Mesenchymal stem cell (in vitro differentiated cells and primary cell): ENCODE results near the gene ARPP19.
"Not testable (repeated sequence)": the region's sequence is repeated elsewhere in the genome, so short reads cannot be mapped to it uniquely, and the experiment has no call there.

Source experiments
- DNase-seq: peaks from one replicate; pipeline ENCODE4 v3.0.0-alpha.2; 2013
- H2AFZ ChIP-seq: one replicate; pipeline ENCODE4 v1.6.1; 2013; ENCODE audit warnings: low read depth, mild to moderate bottlenecking, control low read depth, inconsistent platforms, low read length, moderate library complexity
- H2AK5ac ChIP-seq: 2 replicates; pipeline ENCODE4 v1.6.1; 2013; ENCODE audit warnings: low read length, moderate library complexity, mild to moderate bottlenecking, inconsistent platforms; ENCODE audit not compliant: severe bottlenecking
- H2BK120ac ChIP-seq: one replicate; pipeline ENCODE4 v1.6.1; 2013; ENCODE audit warnings: low read depth, mild to moderate bottlenecking, inconsistent platforms, low read length, moderate library complexity
- H2BK12ac ChIP-seq, 2 experiments: one replicate each; pipeline ENCODE4 v1.6.1; 2013; ENCODE audit warnings: inconsistent platforms in 2 of 2, low read length in 2 of 2, mild to moderate bottlenecking in 2 of 2, moderate library complexity in 2 of 2, control low read depth in 1 of 2
- H2BK15ac ChIP-seq: one replicate; pipeline ENCODE4 v1.6.1; 2013; ENCODE audit warnings: mild to moderate bottlenecking, low read depth, inconsistent platforms; ENCODE audit not compliant: poor library complexity, severe bottlenecking
- H2BK5ac ChIP-seq: 2 replicates; pipeline ENCODE4 v1.6.1; 2013; ENCODE audit warnings: low read depth, mild to moderate bottlenecking, low read length, control low read depth, inconsistent platforms; ENCODE audit not compliant: poor library complexity, severe bottlenecking
- H3K14ac ChIP-seq, 2 experiments: one replicate each; pipeline ENCODE4 v1.6.1; 2013; ENCODE audit warnings: inconsistent platforms in 2 of 2, low read length in 2 of 2, control low read depth in 1 of 2, mild to moderate bottlenecking in 1 of 2, moderate library complexity in 1 of 2
- H3K18ac ChIP-seq, 2 experiments: one replicate each; pipeline ENCODE4 v1.6.1; 2013; ENCODE audit warnings: inconsistent platforms in 2 of 2, low read length in 2 of 2, control low read depth in 1 of 2, low read depth in 1 of 2, mild to moderate bottlenecking in 1 of 2
- H3K23ac ChIP-seq, 2 experiments: one replicate each; pipeline ENCODE4 v1.6.1; 2013; ENCODE audit warnings: inconsistent platforms in 2 of 2, low read length in 2 of 2, mild to moderate bottlenecking in 2 of 2, moderate library complexity in 2 of 2, control low read depth in 1 of 2
- H3K27ac ChIP-seq: 2 replicates; pipeline ENCODE4 v1.5.1; 2013; ENCODE audit warnings: mild to moderate bottlenecking, moderate library complexity, low read length, control low read depth, inconsistent platforms; ENCODE audit not compliant: poor library complexity, severe bottlenecking
- H3K27me3 ChIP-seq, 2 experiments: 2 replicates each; pipeline versions ENCODE4 v1.6.1 to v1.7.0; 2013; ENCODE audit warnings: low read length in 2 of 2, mild to moderate bottlenecking in 2 of 2, moderate library complexity in 2 of 2, control low read depth in 1 of 2, inconsistent platforms in 1 of 2; ENCODE audit not compliant: control insufficient read depth in 1 of 2, insufficient read depth in 1 of 2
- H3K36me3 ChIP-seq, 2 experiments: 2 replicates each; pipeline versions ENCODE4 v1.6.1 to v1.7.0; 2013; ENCODE audit warnings: low read length in 2 of 2, control low read depth in 1 of 2, inconsistent platforms in 1 of 2, low read depth in 1 of 2, mild to moderate bottlenecking in 1 of 2; ENCODE audit not compliant: insufficient read depth in 2 of 2, control insufficient read depth in 1 of 2
- H3K4ac ChIP-seq, 2 experiments: one replicate each; pipeline ENCODE4 v1.6.1; 2013; ENCODE audit warnings: inconsistent platforms in 2 of 2, low read length in 2 of 2, mild to moderate bottlenecking in 2 of 2, moderate library complexity in 2 of 2, control low read depth in 1 of 2, low read depth in 1 of 2
- H3K4me1 ChIP-seq: 2 replicates; pipeline ENCODE4 v1.6.1; 2013; ENCODE audit warnings: low read depth, low read length, control low read depth; ENCODE audit not compliant: control insufficient read depth, insufficient read depth
- H3K4me2 ChIP-seq: 2 replicates; pipeline ENCODE4 v1.6.1; 2013; ENCODE audit warnings: low read length, mild to moderate bottlenecking, inconsistent platforms; ENCODE audit not compliant: poor library complexity, severe bottlenecking
- H3K4me3 ChIP-seq, 2 experiments: 2 replicates each; pipeline versions ENCODE4 v1.5.1 to v1.7.0; 2013; ENCODE audit warnings: low read length in 2 of 2, mild to moderate bottlenecking in 2 of 2, control low read depth in 1 of 2, low read depth in 1 of 2; ENCODE audit not compliant: insufficient read depth in 1 of 2
- H3K79me1 ChIP-seq: replicated peaks from 2 replicates; pipeline ENCODE4 v1.6.1; 2013; ENCODE audit warnings: mild to moderate bottlenecking, control low read depth, low read length, inconsistent platforms; ENCODE audit not compliant: poor library complexity, severe bottlenecking
- H3K9ac ChIP-seq: 2 replicates; pipeline ENCODE4 v1.7.0; 2013; ENCODE audit warnings: mild to moderate bottlenecking, low read length, moderate library complexity
- H3K9me3 ChIP-seq: 2 replicates; pipeline ENCODE4 v1.7.0; 2013; ENCODE audit warnings: mild to moderate bottlenecking, low read length; ENCODE audit not compliant: control insufficient read depth
- H4K8ac ChIP-seq: one replicate; pipeline ENCODE4 v1.6.1; 2013; ENCODE audit warnings: inconsistent platforms, mild to moderate bottlenecking, low read length, moderate library complexity
- H4K91ac ChIP-seq: one replicate; pipeline ENCODE4 v1.6.1; 2013; ENCODE audit warnings: mild to moderate bottlenecking, low read length, inconsistent platforms
- WGBS: methylation state at CpG from one replicate; pipeline ENCODE4 v1.1.7; 2013; ENCODE audit warnings: mixed read lengths; 5-methylcytosine and 5-hydroxymethylcytosine counted together

Gene ARPP19

DNA sequence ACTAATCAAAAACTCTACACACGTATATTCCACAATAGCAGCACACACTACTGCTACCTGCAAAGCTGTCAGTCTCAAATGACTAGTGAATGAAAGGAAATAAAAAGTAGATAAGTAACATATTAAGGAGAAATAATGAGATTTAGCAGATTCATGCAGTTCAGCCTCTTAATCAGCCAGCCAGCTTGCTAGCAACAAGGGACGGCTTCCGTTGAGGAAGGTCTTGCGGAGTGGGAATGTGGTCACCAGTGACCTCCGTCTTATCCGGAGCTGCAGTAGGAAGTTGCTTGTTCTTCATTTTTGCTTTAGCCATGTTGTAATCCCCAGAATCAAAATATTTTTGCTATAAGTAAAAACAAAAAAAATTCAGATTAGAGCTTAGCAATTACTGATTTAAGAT, 17.1 kb downstream of the ARPP19 start:
- Histone ChIP-seq H3K14ac (no peak overlapping the region), H2AFZ (no peak overlapping the region), H4K91ac (no peak overlapping the region), H3K4me2 (no peak overlapping the region), H4K8ac (no peak overlapping the region), H3K9me3 (no peaks in the 10 kb centered on the region), H3K27me3 (no peaks in the 10 kb centered on the region), H2BK120ac (no peak overlapping the region), H2BK15ac (no peak overlapping the region), H3K4ac (no peak overlapping the region), H3K4me3 (no peak overlapping the region), H3K27ac (no peak overlapping the region), H2BK5ac (no peak overlapping the region), H3K9ac (no peak overlapping the region), H3K23ac (no peak overlapping the region), H3K79me1 (peaks cover 7% of the 10 kb centered on the region), H2BK12ac (no peak overlapping the region), H3K18ac (no peak overlapping the region), H3K4me1 (peaks cover 2% of the 10 kb centered on the region), H2AK5ac (no peak overlapping the region), H3K36me3 (peaks cover 4 to 92% of the 10 kb centered on the region in 2 experiments)
- WGBS = 93% methylated on average over 3 of the region's 6 CpGs
- no peak for DNase-seq

DNA sequence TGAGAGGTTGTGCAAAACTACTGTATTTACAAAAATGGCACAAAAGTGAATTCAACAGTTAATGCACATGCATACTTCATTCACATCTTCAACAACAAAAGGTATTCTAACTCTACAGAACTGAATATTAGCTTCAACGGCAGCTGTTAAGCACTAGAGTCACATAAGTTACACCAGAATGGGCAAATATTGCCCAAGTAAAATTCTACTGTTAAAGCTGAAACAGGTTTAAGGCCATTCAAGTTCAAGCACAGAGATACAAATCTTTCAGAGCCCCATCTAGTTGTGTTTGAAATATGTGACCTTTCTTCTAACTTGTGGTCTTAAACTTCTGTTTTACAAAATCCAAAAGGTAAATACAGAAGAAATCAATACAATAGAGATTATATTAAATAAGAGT, 17.6 kb downstream of the ARPP19 start:
- H3K36me3 ChIP-seq = peaks cover 9 to 92% of the 10 kb centered on the region in 2 experiments
- not testable (repeated sequence) for H3K4me1 ChIP-seq
- 100% methylated on average over 1 of the region's 1 CpG for WGBS

DNA sequence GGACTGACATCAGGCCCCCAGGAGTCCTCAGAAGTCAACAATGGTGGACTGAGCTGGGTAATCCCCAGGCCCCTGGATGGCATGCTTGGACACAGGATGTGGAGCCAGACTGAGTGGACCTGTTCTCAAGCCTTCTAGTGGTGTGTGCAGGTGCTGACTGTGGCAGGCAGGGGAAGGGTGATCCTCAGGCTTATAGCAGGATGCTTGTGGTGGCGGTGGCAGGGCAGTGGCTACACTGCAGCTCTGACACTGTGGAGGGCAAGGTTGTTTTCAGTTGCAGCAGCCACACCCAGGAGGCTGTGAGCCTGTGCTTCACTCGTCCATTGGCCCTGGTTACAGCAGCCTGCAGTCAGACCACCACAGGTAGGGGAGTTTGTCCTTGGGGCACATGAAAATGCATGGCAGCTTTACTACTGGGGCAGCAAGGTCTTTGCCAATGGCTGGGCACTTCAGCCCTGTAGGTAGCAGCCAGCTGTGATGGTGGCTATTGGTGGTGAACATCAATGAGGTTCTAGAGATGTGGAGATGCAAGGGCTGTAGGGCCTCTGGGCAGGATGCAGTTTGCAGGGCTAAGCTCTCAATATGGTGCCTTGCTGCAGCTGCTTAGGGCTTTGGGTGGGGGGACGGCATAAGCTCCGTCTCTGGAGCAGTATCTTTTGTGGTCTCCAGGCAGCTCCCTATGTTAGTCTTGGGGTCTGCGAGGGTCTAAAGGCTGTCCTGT, 22.6 kb downstream of the ARPP19 start:
- Histone ChIP-seq H3K9me3 (peaks cover 8% of the 10 kb centered on the region), H2AK5ac (no peak overlapping the region), H3K79me1 (peaks cover 6% of the 10 kb centered on the region), H3K4me1 (no peaks in the 10 kb centered on the region), H4K8ac (peak overlapping the region; percentile 19), H3K4me3 (no peak overlapping the region), H2BK12ac (no peak overlapping the region), H2BK120ac (no peak overlapping the region), H3K9ac (no peak overlapping the region), H4K91ac (peak overlapping the region; percentile 82), H3K4ac (no peak overlapping the region), H3K27me3 (no peaks in the 10 kb centered on the region), H3K4me2 (no peak overlapping the region), H2BK5ac (no peak overlapping the region), H3K18ac (no peak overlapping the region), H3K27ac (no peak overlapping the region), H3K23ac (no peak overlapping the region), H3K36me3 (peaks cover 13 to 55% of the 10 kb centered on the region in 2 experiments), H3K14ac (no peak overlapping the region), H2BK15ac (no peak overlapping the region), H2AFZ (no peak overlapping the region)
- no peak for DNase-seq
- WGBS = 100% methylated on average over 5 of the region's 5 CpGs

More for the DNA sequence above, 17.6 kb downstream of the ARPP19 start:
- not testable (repeated sequence) for H2BK120ac ChIP-seq, H3K4me2 ChIP-seq, DNase-seq, H2BK15ac ChIP-seq, H3K18ac ChIP-seq, H4K91ac ChIP-seq, H2AFZ ChIP-seq, H3K23ac ChIP-seq, H3K9me3 ChIP-seq, H2BK5ac ChIP-seq, H3K27me3 ChIP-seq, H3K4me3 ChIP-seq, H3K4ac ChIP-seq, H2BK12ac ChIP-seq, H3K14ac ChIP-seq, H3K27ac ChIP-seq, H2AK5ac ChIP-seq, H4K8ac ChIP-seq, H3K9ac ChIP-seq, H3K79me1 ChIP-seq

DNA sequence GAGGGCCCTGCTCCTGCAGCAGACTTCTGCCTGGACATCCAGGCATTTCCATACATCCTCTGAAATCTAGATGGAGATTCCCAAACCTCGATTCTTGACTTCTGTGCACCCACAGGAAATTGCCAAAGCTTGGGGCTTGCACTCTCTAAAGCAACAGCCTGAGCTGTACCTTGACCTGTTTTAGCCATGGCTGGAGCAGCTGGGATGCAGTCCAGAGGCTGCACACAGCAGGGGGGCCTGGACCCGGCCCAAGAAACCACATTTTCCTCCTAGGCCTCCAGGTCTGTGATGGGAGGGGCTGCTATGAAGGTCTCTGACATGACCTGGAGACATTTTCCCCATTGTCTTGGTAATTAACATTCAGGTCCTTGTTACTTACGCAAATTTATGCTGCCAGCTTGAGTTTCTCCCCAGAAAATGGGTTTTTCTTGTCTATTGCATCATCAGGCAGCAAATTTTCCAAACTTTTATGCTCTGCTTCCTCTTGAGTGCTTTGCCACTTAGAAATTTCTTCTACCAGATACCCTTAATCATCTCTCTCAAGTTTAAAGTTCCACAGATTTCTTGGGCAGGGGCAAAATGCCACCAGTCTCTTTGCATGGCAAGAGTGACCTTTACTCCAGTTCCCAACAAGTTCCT, 28.3 kb downstream of the ARPP19 start:
- Histone ChIP-seq H3K9me3 (peaks cover under 1% of the 10 kb centered on the region), H2BK15ac (no peak overlapping the region), H2AFZ (no peak overlapping the region), H3K4ac (no peak overlapping the region), H3K9ac (no peak overlapping the region), H2AK5ac (no peak overlapping the region), H3K23ac (no peak overlapping the region), H3K4me1 (no peaks in the 10 kb centered on the region), H2BK12ac (no peak overlapping the region), H3K4me3 (no peak overlapping the region), H3K36me3 (peaks cover 2 to 3% of the 10 kb centered on the region in 2 experiments), H2BK5ac (no peak overlapping the region), H2BK120ac (no peak overlapping the region), H3K14ac (no peak overlapping the region), H3K27me3 (no peaks in the 10 kb centered on the region), H3K18ac (no peak overlapping the region), H4K91ac (no peak overlapping the region), H3K79me1 (no peaks in the 10 kb centered on the region), H3K27ac (no peak overlapping the region), H4K8ac (no peak overlapping the region), H3K4me2 (no peak overlapping the region)
- DNase-seq = no peak
- 73% methylated on average over 3 of the region's 3 CpGs for WGBS
